HepG2 (cell line): ENCODE measurements around the gene ZFP36L2. TPM values are rescaled to one million over a fixed set of nuclear protein-coding genes. Genes with fewer than 3 reads are reported as not detected.

Source experiments
- AGO1 ChIP-seq: fragments of 200-400 bp; formaldehyde crosslinking; IDR thresholded peaks from 2 replicates; pipeline ENCODE4 v1.6.1; 2017; ENCODE audit warnings: mild to moderate bottlenecking, low read depth, low read length, moderate library complexity; ENCODE audit not compliant: poor library complexity, severe bottlenecking
- BRD4 ChIP-seq: sonication (generic); formaldehyde crosslinking; IDR thresholded peaks from 2 replicates; pipeline ENCODE4 v1.4.0; 2020; ENCODE audit warnings: missing genetic modification reagents
- ETS1 ChIP-seq: sonication (generic); formaldehyde crosslinking; IDR thresholded peaks from 2 replicates; pipeline ENCODE4 v1.4.0; 2020; ENCODE audit warnings: missing genetic modification reagents
- HNF4G ChIP-seq, 2 experiments: sonication (generic) in 1 of 2; formaldehyde crosslinking in 1 of 2; IDR thresholded peaks; 2 replicates each; pipeline versions ENCODE4 v1.4.0 to v1.6.1; 2011 to 2020; ENCODE audit warnings: borderline replicate concordance in 2 of 2, low read depth in 2 of 2, mild to moderate bottlenecking in 2 of 2, low read length in 1 of 2, missing genetic modification reagents in 1 of 2, moderate library complexity in 1 of 2
- ISL2 ChIP-seq: sonication (generic); formaldehyde crosslinking; IDR thresholded peaks from 2 replicates; pipeline ENCODE4 v1.5.0; 2020; ENCODE audit warnings: missing genetic modification reagents
- KAT2B ChIP-seq: fragments of 150-350 bp; IDR thresholded peaks from 2 replicates; pipeline ENCODE4 v1.6.1; 2014; ENCODE audit warnings: low read depth, low read length, borderline replicate concordance
- NFRKB ChIP-seq: fragments of 450-650 bp; IDR thresholded peaks from 2 replicates; pipeline ENCODE4 v1.6.1; 2017
- SAP130 ChIP-seq: IDR thresholded peaks from 2 replicates; pipeline ENCODE4 v1.6.1; 2016; ENCODE audit warnings: low read depth
- STAG1 ChIP-seq: sonication (generic); formaldehyde crosslinking; IDR thresholded peaks from 2 replicates; pipeline ENCODE4 v1.4.0; 2020; ENCODE audit warnings: missing genetic modification reagents
- TBL1XR1 ChIP-seq: fragments of 150-350 bp; IDR thresholded peaks from 2 replicates; pipeline ENCODE4 v1.6.1; 2014; ENCODE audit warnings: borderline replicate concordance, low read length; ENCODE audit not compliant: partially characterized antibody
- YEATS4 ChIP-seq: sonication (generic); formaldehyde crosslinking; IDR thresholded peaks from 2 replicates; pipeline ENCODE4 v1.4.0; 2020; ENCODE audit warnings: missing genetic modification reagents, borderline replicate concordance
- ZBTB34 ChIP-seq: sonication (generic); formaldehyde crosslinking; IDR thresholded peaks from 2 replicates; pipeline ENCODE4 v1.8.0; 2022; ENCODE audit warnings: mild to moderate bottlenecking, missing genetic modification reagents
- ZEB1 ChIP-seq: IDR thresholded peaks from 2 replicates; pipeline ENCODE4 v1.6.1; 2012; ENCODE audit warnings: mild to moderate bottlenecking, low read depth, inconsistent platforms; ENCODE audit not compliant: insufficient replicate concordance
- ZNF263 ChIP-seq: sonication (generic); formaldehyde crosslinking; IDR thresholded peaks from 2 replicates; pipeline ENCODE4 v1.4.0; 2020; ENCODE audit warnings: missing genetic modification reagents
- ZNF281 ChIP-seq: sonication (generic); formaldehyde crosslinking; IDR thresholded peaks from 2 replicates; pipeline ENCODE4 v1.4.0; 2020; ENCODE audit warnings: missing genetic modification reagents, borderline replicate concordance
- ZNF546 ChIP-seq: sonication (generic); formaldehyde crosslinking; conservative IDR thresholded peaks from 2 replicates; pipeline ENCODE4 v1.8.1; 2023; ENCODE audit warnings: mild to moderate bottlenecking, missing genetic modification reagents
- ZNF550 ChIP-seq: sonication (generic); formaldehyde crosslinking; IDR thresholded peaks from 2 replicates; pipeline ENCODE4 v1.4.0; 2020; ENCODE audit warnings: mild to moderate bottlenecking, missing genetic modification reagents, borderline replicate concordance
- ZNF691 ChIP-seq: sonication (generic); formaldehyde crosslinking; IDR thresholded peaks from 2 replicates; pipeline ENCODE4 v1.4.0; 2020; ENCODE audit warnings: missing genetic modification reagents, low read depth, mild to moderate bottlenecking, borderline replicate concordance
- ZNF724P ChIP-seq: sonication (generic); formaldehyde crosslinking; IDR thresholded peaks from 2 replicates; pipeline ENCODE4 v1.8.0; 2022; ENCODE audit warnings: missing genetic modification reagents, borderline replicate concordance
- ZNF775 ChIP-seq: sonication (generic); formaldehyde crosslinking; IDR thresholded peaks from 2 replicates; pipeline ENCODE4 v1.4.0; 2020; ENCODE audit warnings: missing genetic modification reagents, mild to moderate bottlenecking, moderate library complexity, borderline replicate concordance
- polyA plus RNA-seq, 8 experiments: library from polyadenylated mRNA; depleted of rRNA in 3 of 8; stranded (reverse) in 7 of 8; unstranded in 1 of 8; fragments of >200 nt; fragmentation: Illumina TruSeq in 4 of 8; extraction: Trizol in 4 of 8; gene quantifications; 2 replicates each; pipeline versions ENCODE4 v1.2.1 to v1.2.3, GENCODE V29; 2011 to 2016; ENCODE audit warnings: low read depth in 4 of 8, missing spikeins in 1 of 8, mixed read lengths in 1 of 8; ENCODE audit not compliant: insufficient read depth in 1 of 8
- total RNA-seq, 5 experiments: library from RNA; depleted of rRNA; stranded (reverse); fragments of >200 nt; fragmentation: Illumina TruSeq; extraction: Trizol; gene quantifications; 2 replicates each; pipeline ENCODE4 v1.2.3, GENCODE V29; 2016; ENCODE audit warnings: low read depth in 1 of 5

ZFP36L2 gene
- total and polyA plus RNA-seq, 2 of the 13 experiments (the other 11 are each of a cell fraction or from before 2014, with no cell fraction given) = 11.2 to 21.8 TPM

GRCh38 chr2:43221124-43221762 lies 5.2 kb downstream of the ZFP36L2 start (continued):
- TF ChIP-seq ZNF281 (CRISPR knock-in tag) = peak; percentile 50; the same call in 1 of the 2 replicates
- TF ChIP-seq NFRKB = no peak
- TF ChIP-seq YEATS4 = 0 out of 2 replicates have a peak, but pooled peaks have one; percentile 8
- 0 out of 2 replicates have a peak, but pooled peaks have one; percentile 58 for TF ChIP-seq ZNF550 (CRISPR knock-in tag)
- TF ChIP-seq BRD4 (CRISPR knock-in tag) = peak; percentile 58; the same call in 1 of the 2 replicates
- no peak for TF ChIP-seq ZEB1
- TF ChIP-seq ZNF263 = peak; percentile 24; the same call in 1 of the 2 replicates
- TF ChIP-seq TBL1XR1 = peak; percentile 10
- peak; percentile 64 for TF ChIP-seq AGO1
- peak; percentile 51; the same call in 1 of the 2 replicates for TF ChIP-seq ZBTB34
- no peak for TF ChIP-seq ETS1 (CRISPR knock-in tag)
- peak; percentile 49; the same call in 1 of the 2 replicates for TF ChIP-seq ZNF691 (CRISPR knock-in tag)
- peak; percentile 23; the same call in 1 of the 2 replicates for TF ChIP-seq ISL2
- 0 out of 2 replicates have a peak, but pooled peaks have one; percentile 29 for TF ChIP-seq ZNF775 (CRISPR knock-in tag)
- peak; percentile 63; the same call in 1 of the 2 replicates for TF ChIP-seq SAP130
- no peak for TF ChIP-seq KAT2B
- TF ChIP-seq ZNF546 = no peak
- 0 out of 2 replicates have a peak, but pooled peaks have one; percentile 2 for TF ChIP-seq HNF4G (IDR thresholded peaks at IDR 0.05; ENCODE audit: borderline replicate concordance, low read depth, low read length)
- TF ChIP-seq HNF4G (CRISPR knock-in tag; IDR thresholded peaks at IDR 0.05; ENCODE audit: borderline replicate concordance, low read depth) = no peak
- TF ChIP-seq STAG1 = peak; percentile 12; the same call in 1 of the 2 replicates
- peak; percentile 5; the same call in 1 of the 2 replicates for TF ChIP-seq ZNF724P (CRISPR knock-in tag)
